HG03469 (cell line): ENCODE results near the gene SHB.

Source experiments
- ATAC-seq: cut with Tn5 transposase; IDR thresholded peaks from one replicate; pipeline ENCODE4 v1.9.1; 2021; ENCODE audit warnings: mild to moderate bottlenecking, moderate library complexity, moderate number of reproducible peaks; ENCODE audit not compliant: unreplicated experiment

SHB gene

GRCh38 chr9:37939575-37940095, 129.4 kb downstream of the SHB start:
- ATAC-seq: no peak

GRCh38 chr9:37938121-37938891, 130.7 kb downstream of the SHB start:
- ATAC-seq: no peak

GRCh38 chr9:37937366-37937765, 131.7 kb downstream of the SHB start:
- ATAC-seq: no peak

- ATAC-seq: no peak
Measured at GRCh38 chr9:37936965-37937364, 132.1 kb downstream of the SHB start.

GRCh38 chr9:37936376-37936775, 132.7 kb downstream of the SHB start:
- no peak for ATAC-seq

GRCh38 chr9:37935096-37935495, 133.9 kb downstream of the SHB start:
- ATAC-seq: no peak

- no peak for ATAC-seq
Measured at GRCh38 chr9:37931592-37931991, 137.4 kb downstream of the SHB start.

GRCh38 chr9:37929441-37929895, 139.6 kb downstream of the SHB start:
- ATAC-seq: no peak

GRCh38 chr9:37928552-37929430, 140.2 kb downstream of the SHB start:
- ATAC-seq: no peak

- ATAC-seq: no peak
Measured at GRCh38 chr9:37927601-37928551, 141.2 kb downstream of the SHB start.

- ATAC-seq: no peak
Measured at GRCh38 chr9:37927132-37927531, 141.9 kb downstream of the SHB start.

GRCh38 chr9:37926737-37927118, 142.3 kb downstream of the SHB start:
- no peak for ATAC-seq

- no peak for ATAC-seq
Measured at GRCh38 chr9:37925786-37926736, 143.0 kb downstream of the SHB start.

- ATAC-seq: no peak
Measured at GRCh38 chr9:37925006-37925405, 144.0 kb downstream of the SHB start.

- ATAC-seq: no peak
Measured at GRCh38 chr9:37924538-37924937, 144.5 kb downstream of the SHB start.

GRCh38 chr9:37923796-37924427, 145.1 kb downstream of the SHB start:
- no peak for ATAC-seq

GRCh38 chr9:37923118-37923795, 145.8 kb downstream of the SHB start:
- no peak for ATAC-seq

GRCh38 chr9:37922363-37923117, 146.5 kb downstream of the SHB start:
- no peak for ATAC-seq
